DMS153 treated with DMSO at 0.1 percent for 48 hours (cell line): Measurements from ENCODE around the gene SLC16A2.

Experiments
- DNase-seq: peaks from one replicate; lab custom pipeline; 2025; ENCODE audit not compliant: unreplicated experiment; lab: John Stamatoyannopoulos, UW

The SLC16A2 gene

GRCh38 chrX:74421036-74421739, at the start of gene SLC16A2:
SLC16A2 (plus strand) TSS chrX:74421493; CDS start chrX:74421638, 145 bp downstream.
- DNase-seq, result no peak

- DNase-seq, result no peak
Observed at GRCh38 chrX:74372272-74372671, 49.0 kb upstream of the SLC16A2 start.

- no peak for DNase-seq
Observed at GRCh38 chrX:74377282-74377681, 44.0 kb upstream of the SLC16A2 start.

GRCh38 chrX:74382613-74383012, 38.7 kb upstream of the SLC16A2 start:
- peak; percentile 4 for DNase-seq

GRCh38 chrX:74383611-74384010, 37.7 kb upstream of the SLC16A2 start:
- no peak for DNase-seq

GRCh38 chrX:74389016-74389722, 32.1 kb upstream of the SLC16A2 start:
- DNase-seq, result no peak

GRCh38 chrX:74395556-74395955, 25.7 kb upstream of the SLC16A2 start:
- DNase-seq, result no peak

GRCh38 chrX:74405973-74406489, 15.3 kb upstream of the SLC16A2 start:
- DNase-seq, result no peak

GRCh38 chrX:74408304-74408703, 13.0 kb upstream of the SLC16A2 start:
- DNase-seq, result no peak

GRCh38 chrX:74419864-74420195, 1.5 kb upstream of the SLC16A2 start:
- no peak for DNase-seq

- DNase-seq, result no peak
Observed at GRCh38 chrX:74420196-74421035, 877 bp upstream of the SLC16A2 start.

- no peak for DNase-seq
Observed at GRCh38 chrX:74421740-74422352, 553 bp downstream of the SLC16A2 start.

- no peak for DNase-seq
Observed at GRCh38 chrX:74422576-74423288, 1.4 kb downstream of the SLC16A2 start.

- DNase-seq, result no peak
Observed at GRCh38 chrX:74423289-74423998, 2.2 kb downstream of the SLC16A2 start.

GRCh38 chrX:74426071-74426470, 4.8 kb downstream of the SLC16A2 start:
- no peak for DNase-seq

GRCh38 chrX:74426615-74427014, 5.3 kb downstream of the SLC16A2 start:
- no peak for DNase-seq

GRCh38 chrX:74431797-74432196, 10.5 kb downstream of the SLC16A2 start:
- DNase-seq, result no peak

GRCh38 chrX:74434336-74434735, 13.0 kb downstream of the SLC16A2 start:
- DNase-seq, result no peak

GRCh38 chrX:74437530-74437929, 16.2 kb downstream of the SLC16A2 start:
- no peak for DNase-seq

GRCh38 chrX:74438764-74439163, 17.5 kb downstream of the SLC16A2 start:
- DNase-seq, result no peak
